GM18508 (cell line): ENCODE results near the gene ZNF296.

Source experiments
- ATAC-seq: cut with Tn5 transposase; IDR thresholded peaks from one replicate; pipeline ENCODE4 v1.9.1; 2021; ENCODE audit warnings: moderate number of reproducible peaks; ENCODE audit not compliant: insufficient read depth, unreplicated experiment

The ZNF296 gene

DNA sequence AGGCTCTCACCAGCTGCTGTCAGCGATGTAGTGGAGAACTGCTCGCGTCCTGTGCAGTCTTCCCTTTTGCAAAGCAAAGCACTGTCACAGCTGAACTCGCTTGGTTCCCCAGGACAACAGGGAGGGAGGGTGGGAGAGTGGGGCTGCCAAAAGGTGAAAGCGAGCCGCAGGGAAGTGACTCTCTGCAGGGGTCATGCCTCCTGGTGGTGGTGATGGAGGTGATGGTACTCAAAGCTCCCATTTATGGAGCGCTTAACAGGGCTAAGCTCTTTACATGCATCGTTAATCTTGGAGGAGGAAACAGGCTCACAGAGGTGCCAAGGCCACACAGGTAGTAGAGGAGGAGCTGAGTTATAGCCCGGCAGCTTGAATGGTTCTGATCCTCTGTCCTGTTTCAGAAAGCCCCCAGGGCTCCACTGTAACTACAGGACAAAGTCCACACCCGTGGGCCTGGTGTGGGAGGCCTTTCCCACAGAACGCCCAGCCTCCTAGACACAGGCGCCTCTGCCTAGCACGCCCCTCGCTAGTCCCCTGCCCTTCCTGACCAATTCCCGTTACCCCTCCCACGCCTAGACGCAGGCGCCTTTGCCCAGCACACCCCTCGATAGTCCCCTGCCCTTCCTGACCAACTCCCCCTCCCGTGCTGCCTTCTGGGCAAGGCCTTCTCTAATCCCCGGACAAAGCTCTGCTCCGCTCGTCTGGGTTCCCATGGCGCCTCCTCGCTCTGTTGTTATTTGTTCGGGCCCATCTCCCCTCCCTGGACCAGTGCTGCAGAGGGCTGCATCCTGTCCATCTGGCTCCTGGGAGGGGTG is 27.4 kb upstream of the ZNF296 start:
- no peak for ATAC-seq

DNA sequence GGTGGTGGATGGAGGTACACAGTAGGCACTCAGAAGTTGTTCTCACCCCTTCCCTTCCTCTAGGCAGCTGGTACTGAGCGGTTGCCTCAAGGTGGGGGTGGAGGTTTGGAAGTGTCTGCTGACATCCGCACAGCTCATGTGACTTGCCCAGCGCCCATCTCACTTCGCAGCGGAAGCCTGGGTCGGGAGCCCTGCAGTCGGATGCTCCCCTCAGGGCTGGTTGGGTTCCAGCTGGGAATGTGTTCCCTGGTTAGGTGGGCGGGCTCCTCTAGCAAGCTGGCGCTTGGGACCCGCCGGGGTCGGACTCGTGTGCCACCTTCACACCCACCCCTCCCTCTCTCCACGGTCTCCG is 26.9 kb upstream of the ZNF296 start:
- no peak for ATAC-seq

DNA sequence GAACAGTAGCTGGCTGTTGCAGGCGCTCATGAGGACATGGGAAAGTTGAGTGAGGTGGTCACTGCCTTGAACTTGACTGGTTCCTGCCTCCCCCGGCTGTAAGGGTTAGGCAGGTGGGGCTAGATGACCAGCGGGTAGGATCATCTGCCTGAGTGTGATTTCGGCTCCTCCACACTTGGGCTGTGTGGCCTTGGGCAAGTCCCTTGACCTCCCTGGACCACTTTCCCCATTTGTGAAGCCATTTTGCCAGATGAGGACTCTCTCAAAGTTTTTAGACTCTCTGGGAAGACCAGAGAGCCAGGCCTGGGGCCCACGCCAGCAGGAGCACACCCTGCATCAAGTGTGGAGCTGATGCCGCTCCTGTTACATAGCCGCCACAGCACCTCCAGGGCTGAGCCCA is 26.2 kb upstream of the ZNF296 start:
- no peak for ATAC-seq

DNA sequence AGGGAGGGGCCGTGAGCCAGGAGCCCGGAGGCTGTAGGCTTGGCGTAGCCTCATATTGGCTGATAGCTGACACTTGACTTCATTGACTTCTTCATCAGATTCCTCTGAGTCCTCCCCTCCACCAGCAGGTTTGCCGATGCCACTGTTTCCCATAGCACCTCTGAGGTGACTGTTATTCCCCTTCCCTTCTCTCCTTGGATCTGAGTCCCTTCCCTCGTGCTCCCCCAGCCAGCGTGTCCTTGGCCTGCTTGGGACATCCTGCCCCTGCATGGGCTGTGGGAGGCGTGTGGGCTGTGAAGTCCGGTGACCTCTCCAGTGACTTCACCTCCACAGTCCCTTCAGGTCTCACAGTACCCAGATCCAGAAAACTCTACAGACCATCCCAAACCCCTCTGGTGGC is 25.5 kb upstream of the ZNF296 start:
- no peak for ATAC-seq

DNA sequence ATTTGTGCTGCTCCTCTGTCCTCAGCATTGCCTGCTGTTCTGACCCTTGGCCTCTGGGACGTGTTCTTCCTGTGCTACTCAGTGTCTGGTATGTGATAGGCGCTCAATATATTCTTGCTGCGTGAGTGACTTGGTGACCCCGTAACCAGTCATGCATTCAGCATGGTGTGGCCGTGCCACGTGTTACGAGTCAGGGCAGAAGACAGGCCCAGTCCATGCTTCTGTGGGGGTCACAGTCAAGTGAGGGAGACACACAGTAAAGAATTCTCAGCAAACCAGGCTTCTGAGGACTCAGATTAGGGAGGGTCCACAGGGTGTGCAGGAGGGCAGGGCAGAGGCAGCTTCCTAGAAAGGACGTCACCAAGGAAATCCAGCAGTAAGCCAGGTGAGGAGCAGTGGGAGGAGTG is 24.6 kb upstream of the ZNF296 start:
- no peak for ATAC-seq

DNA sequence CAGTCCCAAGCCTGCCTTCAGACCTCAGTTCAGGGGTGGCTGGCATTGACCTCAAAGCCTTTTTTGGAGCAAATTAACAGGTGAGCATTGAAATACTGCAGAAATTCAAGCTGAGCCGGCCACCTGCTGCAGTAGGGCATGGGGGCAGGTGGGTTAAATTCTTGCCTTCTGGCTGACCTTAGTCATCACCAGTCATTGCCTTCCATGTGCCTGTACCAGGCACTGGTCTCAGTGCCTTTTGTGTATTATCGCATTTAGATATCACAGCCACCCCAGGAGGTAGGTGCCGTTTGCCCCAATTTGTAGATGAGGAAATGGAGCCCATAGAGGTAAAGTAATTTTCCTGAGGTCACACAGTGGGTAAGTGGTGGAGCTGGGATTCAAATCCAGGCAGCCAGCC is 23.9 kb upstream of the ZNF296 start:
- ATAC-seq: no peak

DNA sequence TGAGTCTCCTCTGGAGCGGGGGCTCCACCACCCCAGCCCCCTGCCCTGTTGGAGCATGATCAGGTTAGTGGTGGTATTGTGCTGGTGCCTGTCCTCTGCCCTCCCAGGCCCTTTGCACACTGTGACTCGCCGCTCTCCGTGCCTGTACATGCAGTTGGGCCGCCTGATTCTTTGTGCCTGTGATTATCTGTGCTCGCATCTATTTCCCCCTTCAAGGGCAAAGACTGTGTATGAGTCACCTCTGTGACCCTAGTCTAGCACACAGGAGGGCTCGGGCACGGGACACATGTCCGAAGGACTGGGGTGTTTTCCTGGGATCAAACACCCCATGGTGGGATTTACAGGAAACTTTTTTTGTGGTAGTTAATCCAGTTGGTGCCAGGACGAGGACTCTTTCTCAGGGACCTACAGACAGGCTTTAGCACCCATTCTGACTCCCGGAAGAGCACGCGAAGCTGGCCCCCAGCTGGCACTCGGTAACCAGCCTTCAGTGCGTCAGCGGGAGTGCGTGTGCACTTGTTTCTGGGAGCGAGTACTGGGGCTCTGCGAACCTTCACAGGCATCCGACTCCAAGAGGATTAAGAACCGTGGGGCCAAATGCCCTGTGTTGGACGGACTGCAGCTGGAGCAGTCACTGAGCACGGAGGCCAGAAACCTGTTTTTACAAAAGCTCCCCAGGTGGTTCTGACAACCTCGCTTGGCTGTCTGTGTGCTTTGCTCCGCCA is 23.4 kb upstream of the ZNF296 start:
- ATAC-seq: no peak

DNA sequence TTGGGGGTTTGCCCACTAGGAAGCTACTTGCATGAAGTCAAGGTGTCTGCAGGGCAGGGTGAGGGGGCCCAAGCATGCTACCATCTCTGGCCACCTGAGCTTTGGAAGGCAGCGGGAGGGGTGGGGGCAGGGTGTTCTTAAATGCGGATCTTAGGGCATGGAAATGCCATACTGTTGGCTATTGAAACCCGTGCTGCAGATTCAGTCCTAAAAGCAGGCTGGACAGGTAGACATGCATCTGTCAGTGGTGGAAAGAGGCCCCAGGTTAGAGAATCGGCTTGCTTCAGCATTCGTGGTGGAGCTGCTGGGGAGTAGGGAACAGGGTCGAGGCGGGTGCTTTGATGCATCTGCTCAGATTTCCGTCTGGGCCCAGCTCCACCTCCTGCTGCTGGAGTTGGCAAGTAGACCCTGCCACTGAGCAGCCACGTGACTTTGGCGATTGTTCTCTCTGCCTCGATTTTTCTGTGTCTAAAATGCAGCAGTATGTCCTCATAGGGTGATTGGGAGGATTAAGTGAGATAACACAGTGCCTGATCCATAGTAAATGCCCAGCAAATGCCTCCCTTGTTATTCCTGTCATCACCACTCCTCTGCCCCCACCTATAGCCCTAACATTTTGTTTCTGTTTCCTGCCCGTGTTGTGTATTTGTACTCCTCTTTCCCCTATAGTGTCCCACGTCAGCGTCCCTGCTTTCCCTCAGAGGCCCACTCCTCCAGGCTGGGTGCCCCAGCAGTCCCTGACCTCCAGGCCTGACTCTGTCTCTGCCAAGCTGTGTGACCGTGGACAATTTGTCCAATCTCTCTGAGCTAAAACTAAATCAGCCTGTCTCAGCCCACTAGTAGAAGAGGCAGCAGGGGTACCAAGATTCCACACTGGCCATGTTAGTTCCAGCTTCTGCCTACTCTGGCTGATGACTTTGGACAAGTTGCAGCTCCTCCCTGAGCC is 22.5 kb upstream of the ZNF296 start:
- ATAC-seq: no peak

DNA sequence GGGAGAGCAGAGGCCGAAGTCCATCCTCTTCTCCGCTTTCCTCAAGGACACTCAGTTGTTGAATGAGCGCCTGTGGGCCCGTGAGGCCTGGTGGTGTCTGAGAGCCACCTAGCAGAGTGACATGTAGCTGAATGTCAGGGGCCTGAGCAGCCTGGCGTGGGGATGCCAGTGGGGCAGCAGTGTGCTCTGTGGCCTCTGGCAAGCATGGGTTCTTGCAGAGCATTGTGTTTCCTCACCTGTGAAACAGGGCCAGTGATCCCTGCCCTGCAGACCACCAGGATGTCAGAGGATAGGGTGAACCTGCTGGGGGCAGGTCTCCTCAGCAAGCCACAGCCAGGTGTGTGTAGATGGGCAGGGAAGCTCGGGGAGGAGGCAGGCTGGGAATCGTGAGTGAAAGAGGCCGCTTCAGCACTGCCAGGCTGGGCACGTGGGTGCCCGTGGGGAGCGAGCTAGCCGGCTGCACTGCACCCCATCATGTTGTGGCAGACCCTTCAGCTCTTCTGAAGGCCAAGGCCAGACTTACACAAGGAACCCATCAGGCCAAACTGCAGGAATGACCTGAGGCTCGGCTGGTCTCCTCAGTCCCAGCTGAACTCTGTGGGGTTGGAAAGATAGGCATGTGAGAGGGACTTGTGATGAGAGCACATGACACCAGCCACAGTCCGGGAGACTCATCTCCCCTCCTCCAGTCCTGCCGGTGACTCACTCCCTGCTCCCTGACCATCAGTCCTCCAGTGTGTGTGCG is 21.7 kb upstream of the ZNF296 start:
- ATAC-seq: no peak

DNA sequence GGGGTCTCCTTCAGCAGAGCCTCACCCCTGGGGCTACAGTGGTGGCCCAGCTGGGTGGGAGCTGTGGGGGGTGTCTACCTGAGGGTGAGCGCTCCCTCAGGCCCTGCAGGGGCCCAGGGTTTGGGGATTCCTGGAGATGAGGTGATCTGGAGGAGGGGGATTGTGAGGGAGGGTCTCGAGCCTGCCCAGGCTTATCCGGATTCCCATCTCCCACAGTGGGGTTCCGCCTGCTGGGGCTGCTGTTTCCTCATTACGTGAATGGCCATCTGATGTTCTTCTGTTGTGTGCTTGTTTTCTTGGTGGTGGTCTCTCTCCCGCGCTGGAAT is 21.1 kb upstream of the ZNF296 start:
- no peak for ATAC-seq

DNA sequence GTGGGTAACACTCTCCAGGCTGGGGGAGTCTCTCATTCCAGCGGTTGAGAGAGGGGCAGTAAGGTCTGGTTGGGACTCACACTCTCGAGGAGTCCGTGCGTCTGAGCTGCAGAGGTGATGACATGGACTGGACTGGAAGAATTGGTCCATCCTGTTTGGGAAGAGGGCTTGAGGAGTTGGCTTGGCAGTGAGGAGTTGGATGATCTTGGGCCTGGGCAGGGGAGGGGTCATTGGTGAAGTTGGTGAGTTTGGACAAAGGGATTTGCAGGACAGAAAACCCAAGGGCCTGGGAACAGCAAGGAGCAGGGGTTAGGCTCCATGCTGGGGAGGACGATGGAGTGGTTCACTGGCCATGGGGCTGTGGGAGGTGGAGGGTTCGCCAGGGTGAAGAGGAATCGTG is 20.4 kb upstream of the ZNF296 start:
- no peak for ATAC-seq

DNA sequence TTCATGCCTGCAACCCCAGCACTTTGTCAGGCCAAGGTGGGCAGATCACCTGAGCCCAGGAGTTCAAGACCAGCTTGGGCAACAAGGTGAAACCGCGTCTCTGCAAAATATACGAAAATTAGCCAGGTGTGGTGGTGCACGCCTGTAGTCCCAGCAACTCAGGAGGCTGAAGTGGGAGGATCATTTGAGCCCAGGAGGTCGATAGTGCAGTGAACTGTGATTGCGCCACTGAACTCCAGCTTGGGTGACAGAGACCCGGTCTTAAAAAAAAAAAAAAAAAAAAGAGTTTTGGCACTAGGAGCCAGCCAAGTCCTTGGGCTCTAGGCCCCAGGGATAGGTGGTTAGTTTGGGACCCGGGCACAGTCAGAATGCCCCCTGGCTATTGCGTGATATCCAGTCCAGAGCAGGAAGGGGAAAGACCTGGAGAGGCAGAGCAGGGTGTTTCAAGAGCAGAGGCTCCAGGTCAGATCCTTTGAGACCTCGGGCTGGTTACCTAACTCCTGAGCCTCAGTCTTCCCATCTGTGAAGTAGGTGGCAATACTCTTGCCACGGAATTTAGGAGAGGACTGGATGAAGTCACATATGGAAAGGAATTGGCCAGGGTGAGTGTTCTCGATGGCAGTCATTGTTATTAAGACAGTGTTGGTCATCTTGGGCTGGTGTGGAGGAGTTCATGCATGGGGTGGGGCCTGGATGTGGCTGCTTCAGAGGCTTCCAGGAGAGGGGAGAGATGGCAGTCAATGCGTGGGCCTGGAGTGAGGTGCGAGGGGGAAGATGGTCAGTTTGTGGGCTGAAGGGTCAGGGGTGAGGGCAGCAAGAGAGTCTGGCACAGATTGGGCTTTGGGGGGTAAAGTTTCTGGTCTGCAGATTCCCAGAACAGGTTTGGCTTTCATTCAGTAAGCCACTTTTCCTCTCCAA is 19.5 kb upstream of the ZNF296 start:
- no peak for ATAC-seq

DNA sequence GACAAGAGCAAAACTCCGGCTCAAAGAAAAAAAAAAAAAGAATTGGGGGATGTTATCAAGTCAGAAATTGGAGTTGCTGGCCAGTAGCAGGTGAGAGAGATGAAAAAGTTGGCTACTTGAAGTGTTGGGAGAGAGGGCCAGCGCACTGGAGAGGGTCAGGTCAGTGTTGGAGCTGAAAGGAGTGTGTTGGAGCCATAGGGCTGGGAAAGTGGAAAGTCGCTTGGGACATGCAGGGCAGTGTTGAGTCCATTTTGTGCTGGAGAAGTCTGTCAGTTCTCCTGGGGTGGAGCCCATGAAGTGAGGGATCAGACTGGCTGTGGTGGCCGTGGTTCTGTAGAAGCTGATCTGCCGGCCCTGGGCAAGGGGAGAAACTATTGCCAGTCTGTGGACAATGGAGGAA is 18.4 kb upstream of the ZNF296 start:
- ATAC-seq: no peak

DNA sequence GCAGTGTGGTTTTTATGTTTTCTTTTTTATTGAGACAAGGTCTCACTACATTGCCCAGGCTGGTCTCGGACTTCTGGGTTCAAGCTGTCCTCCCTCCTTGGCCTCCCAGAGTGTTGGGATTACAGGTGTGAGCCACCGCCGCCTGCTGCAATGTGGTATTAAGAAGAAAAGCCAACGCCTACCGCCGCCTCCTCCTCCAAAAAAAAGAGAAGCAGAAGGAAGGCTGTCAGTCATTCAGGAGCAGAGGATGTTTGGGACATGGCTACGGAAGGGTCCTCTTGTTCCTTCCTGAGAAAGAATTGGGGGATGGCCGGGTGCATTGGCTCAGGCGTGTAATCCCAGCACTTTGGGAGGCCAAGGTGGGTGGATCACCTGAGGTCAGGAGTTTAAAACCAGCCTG is 17.9 kb upstream of the ZNF296 start:
- ATAC-seq: no peak

DNA sequence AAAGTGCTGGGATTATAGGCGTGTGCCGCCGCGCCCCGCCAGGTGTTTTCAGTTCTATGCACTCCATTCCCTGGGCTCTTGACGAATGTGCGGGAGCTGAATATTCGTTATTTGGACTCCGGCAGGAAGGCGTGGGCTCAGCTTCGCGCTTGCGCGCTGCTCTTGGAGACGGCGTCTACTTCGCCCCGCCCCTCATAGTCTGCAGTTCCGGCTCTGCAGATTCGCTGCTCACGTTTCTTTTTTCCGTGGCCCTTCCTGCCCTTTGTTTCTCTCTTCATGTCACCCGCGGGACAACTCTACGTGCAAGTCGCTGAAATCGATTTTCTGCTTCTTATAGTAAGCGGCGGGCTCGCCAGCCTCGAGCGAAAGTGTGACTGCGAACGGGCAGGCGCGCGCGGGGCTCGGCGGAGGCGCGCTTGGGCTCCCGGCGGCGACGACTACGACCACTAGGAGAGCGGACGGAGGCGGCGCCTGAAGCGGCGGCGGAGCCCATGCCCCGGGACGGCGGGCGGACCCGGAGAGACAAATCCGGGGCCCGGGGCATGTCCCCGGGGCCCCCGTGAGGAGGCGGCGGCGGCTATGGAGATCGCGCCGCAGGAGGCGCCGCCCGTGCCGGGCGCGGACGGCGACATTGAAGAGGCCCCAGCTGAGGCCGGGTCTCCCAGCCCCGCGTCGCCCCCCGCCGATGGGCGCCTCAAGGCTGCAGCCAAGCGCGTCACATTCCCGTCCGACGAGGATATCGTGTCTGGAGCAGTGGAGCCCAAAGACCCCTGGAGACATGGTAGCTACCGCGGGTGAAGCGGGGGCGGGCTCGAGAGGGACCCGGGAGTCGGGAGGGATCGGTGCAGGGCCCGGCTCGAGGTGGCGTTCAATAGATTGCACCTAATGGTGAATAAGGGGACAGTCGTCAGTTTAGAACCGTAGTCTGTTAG is 16.7 kb upstream of the ZNF296 start, which contains the start of gene PPP1R37:
Gene PPP1R37 (plus strand): TSS at position 433 of the 932 bp plus-strand sequence. CDS start 147 bp downstream, at position 580.
- no peak for ATAC-seq

DNA sequence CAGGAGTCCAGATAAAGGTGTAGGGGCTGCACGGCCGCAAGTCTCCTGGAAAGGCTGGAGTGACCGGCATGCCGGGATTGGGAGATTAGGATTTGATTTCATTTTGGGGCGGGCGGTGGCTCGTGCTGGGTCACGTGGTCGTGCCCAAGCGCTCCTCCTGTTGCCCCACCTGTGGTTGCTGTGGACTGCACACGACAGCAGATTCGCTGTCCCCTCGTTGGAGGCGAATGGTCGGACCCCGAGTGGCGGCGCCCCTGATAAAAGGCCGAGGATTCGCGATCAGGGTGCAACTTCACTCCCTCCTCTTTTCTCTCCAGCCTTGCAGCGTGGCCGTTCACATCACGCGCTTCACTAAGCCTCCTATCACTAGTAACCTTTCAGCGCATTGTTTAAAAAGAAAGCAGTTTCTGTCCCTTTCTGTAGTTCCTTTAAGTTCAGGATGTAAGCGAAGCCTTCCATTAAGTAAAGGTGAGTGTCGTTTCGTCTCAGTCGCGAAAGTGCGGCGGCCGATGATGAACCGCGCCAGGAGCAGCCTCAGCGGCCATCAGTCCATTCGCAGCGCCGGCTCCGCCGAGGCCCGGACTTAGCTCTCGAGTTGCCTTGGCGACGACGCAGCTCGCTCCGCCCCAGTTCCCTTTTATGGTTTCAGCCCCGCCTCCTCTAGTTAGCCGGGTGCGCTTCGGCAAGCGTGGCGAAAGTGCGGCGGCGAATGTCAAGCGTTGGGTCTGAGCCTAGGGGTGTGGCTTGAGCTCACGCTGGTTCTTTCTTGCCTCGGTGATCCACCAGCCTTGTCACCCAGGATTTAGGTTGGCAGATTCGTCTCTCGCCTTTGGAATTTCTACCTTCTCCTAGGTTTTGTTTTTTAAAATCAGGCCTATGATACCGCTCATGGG is 15.0 kb upstream of the ZNF296 start:
- ATAC-seq: peak; percentile 39

DNA sequence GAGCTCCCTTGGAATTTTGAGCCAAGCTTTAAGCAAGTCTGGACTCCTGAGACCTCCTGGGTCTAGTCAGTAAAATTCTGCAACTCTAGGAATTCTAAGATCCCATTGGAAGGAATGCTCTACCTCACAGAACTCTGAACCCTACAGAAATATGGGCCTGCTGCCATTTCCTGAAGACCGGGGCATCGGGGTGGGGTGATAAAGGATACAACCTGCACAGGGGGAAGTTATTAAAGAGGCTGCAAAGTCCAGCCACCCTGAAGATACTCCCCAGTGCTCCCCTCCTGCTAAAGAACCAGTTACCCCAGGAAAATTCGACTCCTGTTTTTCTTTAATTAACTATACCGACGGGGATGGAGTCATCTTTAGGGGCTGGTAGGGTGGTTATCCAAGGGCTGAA is 14.3 kb upstream of the ZNF296 start:
- no peak for ATAC-seq
